Measurements from ENCODE around the gene PRKN. TPM values are rescaled to one million over a fixed set of nuclear protein-coding genes. Genes with fewer than 3 reads are reported as not detected.
A peak's percentile ranks its signal among the peaks of the same experiment; 100 is the strongest.

The PRKN gene
- total RNA-seq, 4 donors from 2014 or later = 6.3 to 11.9 (median 9.5) TPM

- DNase-seq (ENCODE audit: low spot score in 2 of 2) = no peak
- 93 to 95% methylated on average over 6 of the region's 6 CpGs for WGBS, 2 donors
- intact Hi-C loops (cut with DNase I; ENCODE audit: low total_unique reads) = no loop called here
- no peak overlapping the region for H3K4me3 ChIP-seq (ENCODE audit: low read depth, poor library complexity, severe bottlenecking)
- TF ChIP-seq CTCF (IDR thresholded peaks at IDR 0.05) = no peak
- no peak for TF ChIP-seq POLR2A (IDR thresholded peaks at IDR 0.05)
Observed at GRCh38 chr6:161383951-161384350, 1343.6 kb downstream of the PRKN start.

GRCh38 chr6:161379834-161380582 is 1347.6 kb downstream of the PRKN start:
- intact Hi-C loops (cut with DNase I; ENCODE audit: low total_unique reads) = no loop called here
- H3K4me3 ChIP-seq (ENCODE audit: low read depth, poor library complexity, severe bottlenecking) = no peak overlapping the region
- no peak for TF ChIP-seq CTCF (IDR thresholded peaks at IDR 0.05)
- WGBS, 2 donors = 70 to 74% methylated on average over 8 of the region's 8 CpGs
- DNase-seq (ENCODE audit: low spot score in 2 of 2) = no peak

GRCh38 chr6:161378115-161378514 is 1349.5 kb downstream of the PRKN start:
- no peak for DNase-seq (ENCODE audit: low spot score in 2 of 2)
- WGBS, 2 donors = 83 to 93% methylated on average over 5 to 10 of the region's 12 CpGs
- no peak overlapping the region for H3K4me3 ChIP-seq (ENCODE audit: low read depth, poor library complexity, severe bottlenecking)
- intact Hi-C loops (cut with DNase I; ENCODE audit: low total_unique reads) = no loop called here
- TF ChIP-seq CTCF (IDR thresholded peaks at IDR 0.05) (no peak), POLR2A (IDR thresholded peaks at IDR 0.05) (no peak)

GRCh38 chr6:161377116-161377515 is 1350.5 kb downstream of the PRKN start:
- intact Hi-C loops (cut with DNase I; ENCODE audit: low total_unique reads) = no loop called here
- no peak overlapping the region for H3K4me3 ChIP-seq (ENCODE audit: low read depth, poor library complexity, severe bottlenecking)
- DNase-seq (ENCODE audit: low spot score in 2 of 2) = no peak
- no peak for TF ChIP-seq POLR2A (IDR thresholded peaks at IDR 0.05)
- no peak for TF ChIP-seq CTCF (IDR thresholded peaks at IDR 0.05)
- 97 to 100% methylated on average over 3 to 11 of the region's 13 CpGs for WGBS, 2 donors

GRCh38 chr6:161376367-161376766 is 1351.2 kb downstream of the PRKN start:
- 87 to 88% methylated on average over 11 of the region's 11 CpGs for WGBS, 2 donors

More at GRCh38 chr6:161376367-161376766, 1351.2 kb downstream of the PRKN start:
- intact Hi-C loops (cut with DNase I; ENCODE audit: low total_unique reads) = no loop called here
- DNase-seq (ENCODE audit: low spot score in 2 of 2) = peak in 1 of 2 donors; percentile 54
- TF ChIP-seq CTCF (IDR thresholded peaks at IDR 0.05) = no peak
- TF ChIP-seq POLR2A (IDR thresholded peaks at IDR 0.05) = no peak
- H3K4me3 ChIP-seq (ENCODE audit: low read depth, poor library complexity, severe bottlenecking) = no peak overlapping the region
